ENCODE results near the gene DUSP16. TPM values are rescaled to one million over a fixed set of nuclear protein-coding genes. Genes with fewer than 3 reads are reported as not detected.
A peak's percentile ranks its signal among the peaks of the same experiment; 100 is the strongest.

DUSP16 gene
- total and polyA plus RNA-seq, 2 experiments from 2014 or later = 11.7 to 59.4 TPM

DNA sequence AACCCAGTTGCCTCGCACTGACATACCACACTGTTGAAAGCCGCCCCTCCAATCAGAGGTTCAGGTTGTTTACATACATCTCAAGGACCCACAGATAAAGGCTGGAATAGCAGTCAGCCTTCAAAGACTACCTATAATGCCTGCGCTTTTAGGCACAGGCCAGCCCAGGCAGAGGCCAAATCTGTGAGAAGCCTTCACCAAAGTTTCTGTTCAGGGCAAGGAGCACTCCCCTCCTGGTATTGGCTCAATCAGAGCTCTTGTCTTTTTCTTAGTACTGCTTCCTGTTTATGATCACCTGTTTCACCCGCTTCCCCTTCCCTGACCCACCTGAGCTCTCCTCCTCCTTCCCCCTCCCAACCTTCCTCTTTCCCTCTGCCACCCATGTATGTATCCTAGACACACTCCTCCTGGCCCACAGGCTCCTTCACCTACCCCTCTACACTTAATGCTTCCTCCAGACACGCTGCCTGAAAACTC, 34.8 kb downstream of the DUSP16 start:
- no peak overlapping the region for H3K4me3 Mint-ChIP-seq
- Histone ChIP-seq H3K4me3 (no peak overlapping the region), H3K4me2 (peak overlapping the region; percentile 33), H3K79me2 (replicated peaks; ENCODE audit: insufficient read depth) (peaks cover 62% of the 10 kb centered on the region), H3F3A (replicated peaks; ENCODE audit: low read depth) (no peaks in the 10 kb centered on the region), H3K27me3 (ENCODE audit: insufficient read depth) (no peaks in the 10 kb centered on the region), H3K36me3 (ENCODE audit: insufficient read depth) (no peaks in the 10 kb centered on the region), H2AFZ (no peak overlapping the region), H4K20me1 (replicated peaks; ENCODE audit: insufficient read depth) (0 out of 2 replicates have a peak, but pooled peaks cover 2% of the 10 kb centered on the region), H3K27ac (ENCODE audit: low read depth) (peak overlapping the region; percentile 68), H3K4me1 (ENCODE audit: insufficient read depth) (peaks cover 24% of the 10 kb centered on the region), H3K9me2 (ENCODE audit: insufficient read depth) (no peaks in the 10 kb centered on the region)
- ATAC-seq (peak; percentile 86), DNase-seq (ENCODE audit: low spot score) (peak; percentile 53)
- TF ChIP-seq, protein P1, sequence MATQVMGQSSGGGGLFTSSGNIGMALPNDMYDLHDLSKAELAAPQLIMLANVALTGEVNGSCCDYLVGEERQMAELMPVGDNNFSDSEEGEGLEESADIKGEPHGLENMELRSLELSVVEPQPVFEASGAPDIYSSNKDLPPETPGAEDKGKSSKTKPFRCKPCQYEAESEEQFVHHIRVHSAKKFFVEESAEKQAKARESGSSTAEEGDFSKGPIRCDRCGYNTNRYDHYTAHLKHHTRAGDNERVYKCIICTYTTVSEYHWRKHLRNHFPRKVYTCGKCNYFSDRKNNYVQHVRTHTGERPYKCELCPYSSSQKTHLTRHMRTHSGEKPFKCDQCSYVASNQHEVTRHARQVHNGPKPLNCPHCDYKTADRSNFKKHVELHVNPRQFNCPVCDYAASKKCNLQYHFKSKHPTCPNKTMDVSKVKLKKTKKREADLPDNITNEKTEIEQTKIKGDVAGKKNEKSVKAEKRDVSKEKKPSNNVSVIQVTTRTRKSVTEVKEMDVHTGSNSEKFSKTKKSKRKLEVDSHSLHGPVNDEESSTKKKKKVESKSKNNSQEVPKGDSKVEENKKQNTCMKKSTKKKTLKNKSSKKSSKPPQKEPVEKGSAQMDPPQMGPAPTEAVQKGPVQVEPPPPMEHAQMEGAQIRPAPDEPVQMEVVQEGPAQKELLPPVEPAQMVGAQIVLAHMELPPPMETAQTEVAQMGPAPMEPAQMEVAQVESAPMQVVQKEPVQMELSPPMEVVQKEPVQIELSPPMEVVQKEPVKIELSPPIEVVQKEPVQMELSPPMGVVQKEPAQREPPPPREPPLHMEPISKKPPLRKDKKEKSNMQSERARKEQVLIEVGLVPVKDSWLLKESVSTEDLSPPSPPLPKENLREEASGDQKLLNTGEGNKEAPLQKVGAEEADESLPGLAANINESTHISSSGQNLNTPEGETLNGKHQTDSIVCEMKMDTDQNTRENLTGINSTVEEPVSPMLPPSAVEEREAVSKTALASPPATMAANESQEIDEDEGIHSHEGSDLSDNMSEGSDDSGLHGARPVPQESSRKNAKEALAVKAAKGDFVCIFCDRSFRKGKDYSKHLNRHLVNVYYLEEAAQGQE (IDR thresholded peaks at IDR 0.05; ENCODE audit: unreplicated experiment) = no peak
- TF ChIP-seq ETS1 (IDR thresholded peaks at IDR 0.05) (no peak), ZNF462 (CRISPR knock-in tag; IDR thresholded peaks at IDR 0.05) (no peak), STAT1 (IDR thresholded peaks at IDR 0.05; ENCODE audit: unreplicated experiment) (no peak), NANOG (IDR thresholded peaks at IDR 0.05; ENCODE audit: borderline replicate concordance) (no peak), CREB1 (CRISPR knock-in tag; IDR thresholded peaks at IDR 0.05; ENCODE audit: low read depth) (no peak), POLR2AphosphoS5 (IDR thresholded peaks at IDR 0.05; ENCODE audit: low read depth) (no peak), JUNB (IDR thresholded peaks at IDR 0.05; ENCODE audit: unreplicated experiment) (no peak), EZH2 (IDR thresholded peaks at IDR 0.05; ENCODE audit: low read depth, unreplicated experiment) (no peak), ZNF114 (CRISPR knock-in tag; IDR thresholded peaks at IDR 0.05) (no peak), EZH2phosphoT487 (IDR thresholded peaks at IDR 0.05; ENCODE audit: unreplicated experiment) (no peak), ZNF331 (CRISPR knock-in tag; IDR thresholded peaks at IDR 0.05; ENCODE audit: low read depth) (no peak)
- TF ChIP-seq, protein P2, sequence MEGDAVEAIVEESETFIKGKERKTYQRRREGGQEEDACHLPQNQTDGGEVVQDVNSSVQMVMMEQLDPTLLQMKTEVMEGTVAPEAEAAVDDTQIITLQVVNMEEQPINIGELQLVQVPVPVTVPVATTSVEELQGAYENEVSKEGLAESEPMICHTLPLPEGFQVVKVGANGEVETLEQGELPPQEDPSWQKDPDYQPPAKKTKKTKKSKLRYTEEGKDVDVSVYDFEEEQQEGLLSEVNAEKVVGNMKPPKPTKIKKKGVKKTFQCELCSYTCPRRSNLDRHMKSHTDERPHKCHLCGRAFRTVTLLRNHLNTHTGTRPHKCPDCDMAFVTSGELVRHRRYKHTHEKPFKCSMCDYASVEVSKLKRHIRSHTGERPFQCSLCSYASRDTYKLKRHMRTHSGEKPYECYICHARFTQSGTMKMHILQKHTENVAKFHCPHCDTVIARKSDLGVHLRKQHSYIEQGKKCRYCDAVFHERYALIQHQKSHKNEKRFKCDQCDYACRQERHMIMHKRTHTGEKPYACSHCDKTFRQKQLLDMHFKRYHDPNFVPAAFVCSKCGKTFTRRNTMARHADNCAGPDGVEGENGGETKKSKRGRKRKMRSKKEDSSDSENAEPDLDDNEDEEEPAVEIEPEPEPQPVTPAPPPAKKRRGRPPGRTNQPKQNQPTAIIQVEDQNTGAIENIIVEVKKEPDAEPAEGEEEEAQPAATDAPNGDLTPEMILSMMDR (conservative IDR thresholded peaks at IDR 0.05; ENCODE audit: low read depth in 2 of 2) = no peak
- H3K36me3 Mint-ChIP-seq (ENCODE audit: low read depth) = peaks cover 3% of the 10 kb centered on the region; the same call in 1 of the 3 replicates
- peak overlapping the region; percentile 25 for H3K27ac Mint-ChIP-seq
- H3K9me3 Mint-ChIP-seq = no peaks in the 10 kb centered on the region
- peaks cover 37% of the 10 kb centered on the region for H3K4me1 Mint-ChIP-seq
- peaks cover 3% of the 10 kb centered on the region for H3K27me3 Mint-ChIP-seq (ENCODE audit: insufficient read depth, low read depth, poor library complexity)

Data from GM23338 (cell line).